Measurements from ENCODE around the gene RBBP8NL.

DNA sequence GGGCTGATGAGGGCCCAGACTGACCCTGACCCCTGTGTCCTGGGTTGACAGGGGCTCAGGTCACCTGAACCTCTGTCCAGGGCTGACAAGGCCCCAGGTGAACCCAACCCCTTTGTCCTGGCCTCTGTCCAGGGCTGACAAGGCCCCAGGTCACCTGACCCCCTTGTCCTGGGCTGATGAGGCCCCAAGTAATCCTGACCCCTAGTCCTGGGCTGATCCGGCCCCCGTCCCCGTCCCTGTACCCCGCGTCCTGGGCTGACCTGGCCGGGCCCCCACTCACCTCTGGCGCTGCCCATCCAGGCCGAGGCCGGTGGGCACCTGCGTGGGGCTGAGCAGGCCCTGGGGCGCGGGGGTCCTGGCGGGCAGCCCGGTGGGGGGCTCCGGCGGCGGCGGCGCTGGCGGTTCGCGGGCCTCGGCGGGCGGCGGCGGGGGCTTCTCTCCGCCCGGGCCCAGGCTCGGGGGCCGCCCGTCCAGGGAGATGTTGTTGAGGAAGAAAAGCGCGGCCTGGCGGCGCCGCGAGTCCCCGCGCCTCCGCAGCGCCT, 20.6 kb downstream of the RBBP8NL start:
- TF ChIP-seq, protein P1, sequence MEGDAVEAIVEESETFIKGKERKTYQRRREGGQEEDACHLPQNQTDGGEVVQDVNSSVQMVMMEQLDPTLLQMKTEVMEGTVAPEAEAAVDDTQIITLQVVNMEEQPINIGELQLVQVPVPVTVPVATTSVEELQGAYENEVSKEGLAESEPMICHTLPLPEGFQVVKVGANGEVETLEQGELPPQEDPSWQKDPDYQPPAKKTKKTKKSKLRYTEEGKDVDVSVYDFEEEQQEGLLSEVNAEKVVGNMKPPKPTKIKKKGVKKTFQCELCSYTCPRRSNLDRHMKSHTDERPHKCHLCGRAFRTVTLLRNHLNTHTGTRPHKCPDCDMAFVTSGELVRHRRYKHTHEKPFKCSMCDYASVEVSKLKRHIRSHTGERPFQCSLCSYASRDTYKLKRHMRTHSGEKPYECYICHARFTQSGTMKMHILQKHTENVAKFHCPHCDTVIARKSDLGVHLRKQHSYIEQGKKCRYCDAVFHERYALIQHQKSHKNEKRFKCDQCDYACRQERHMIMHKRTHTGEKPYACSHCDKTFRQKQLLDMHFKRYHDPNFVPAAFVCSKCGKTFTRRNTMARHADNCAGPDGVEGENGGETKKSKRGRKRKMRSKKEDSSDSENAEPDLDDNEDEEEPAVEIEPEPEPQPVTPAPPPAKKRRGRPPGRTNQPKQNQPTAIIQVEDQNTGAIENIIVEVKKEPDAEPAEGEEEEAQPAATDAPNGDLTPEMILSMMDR (IDR thresholded peaks at IDR 0.05; ENCODE audit: control extremely low read depth in 1 of 3, insufficient read depth in 1 of 3, low read depth in 1 of 3, low read length in 3 of 3): no peak
- TF ChIP-seq EP300 (IDR thresholded peaks at IDR 0.05; ENCODE audit: borderline replicate concordance in 1 of 2, low read depth in 2 of 2, low read length in 2 of 2) (no peak), POLR2A (IDR thresholded peaks at IDR 0.05; ENCODE audit: control extremely low read depth in 1 of 2, low read depth in 2 of 2, low read length in 2 of 2) (no peak), RNF2 (IDR thresholded peaks at IDR 0.05; ENCODE audit: borderline replicate concordance, low read depth, low read length, missing control alignments, poor library complexity, severe bottlenecking) (no peak), TAF1 (IDR thresholded peaks at IDR 0.05; ENCODE audit: low read depth, low read length) (no peak), CHD2 (IDR thresholded peaks at IDR 0.05; ENCODE audit: low read length) (no peak), JUN (IDR thresholded peaks at IDR 0.05; ENCODE audit: low read depth, low read length) (no peak)
- TF ChIP-seq, protein P2, sequence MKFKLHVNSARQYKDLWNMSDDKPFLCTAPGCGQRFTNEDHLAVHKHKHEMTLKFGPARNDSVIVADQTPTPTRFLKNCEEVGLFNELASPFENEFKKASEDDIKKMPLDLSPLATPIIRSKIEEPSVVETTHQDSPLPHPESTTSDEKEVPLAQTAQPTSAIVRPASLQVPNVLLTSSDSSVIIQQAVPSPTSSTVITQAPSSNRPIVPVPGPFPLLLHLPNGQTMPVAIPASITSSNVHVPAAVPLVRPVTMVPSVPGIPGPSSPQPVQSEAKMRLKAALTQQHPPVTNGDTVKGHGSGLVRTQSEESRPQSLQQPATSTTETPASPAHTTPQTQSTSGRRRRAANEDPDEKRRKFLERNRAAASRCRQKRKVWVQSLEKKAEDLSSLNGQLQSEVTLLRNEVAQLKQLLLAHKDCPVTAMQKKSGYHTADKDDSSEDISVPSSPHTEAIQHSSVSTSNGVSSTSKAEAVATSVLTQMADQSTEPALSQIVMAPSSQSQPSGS (IDR thresholded peaks at IDR 0.05; ENCODE audit: low read length): no peak
- TF ChIP-seq, protein P3, sequence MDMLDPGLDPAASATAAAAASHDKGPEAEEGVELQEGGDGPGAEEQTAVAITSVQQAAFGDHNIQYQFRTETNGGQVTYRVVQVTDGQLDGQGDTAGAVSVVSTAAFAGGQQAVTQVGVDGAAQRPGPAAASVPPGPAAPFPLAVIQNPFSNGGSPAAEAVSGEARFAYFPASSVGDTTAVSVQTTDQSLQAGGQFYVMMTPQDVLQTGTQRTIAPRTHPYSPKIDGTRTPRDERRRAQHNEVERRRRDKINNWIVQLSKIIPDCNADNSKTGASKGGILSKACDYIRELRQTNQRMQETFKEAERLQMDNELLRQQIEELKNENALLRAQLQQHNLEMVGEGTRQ (IDR thresholded peaks at IDR 0.05; ENCODE audit: low read length): no peak

Measured in H1 (cell line).